A204.1 (cell line): ENCODE data around the gene FOXC2.

ENCODE experiments used
- FAIRE-seq: peaks from 2 replicates; lab custom pipeline; 2012; peaks lifted over from hg19 to GRCh38; lab: Jason Lieb, UNC

Gene FOXC2

DNA sequence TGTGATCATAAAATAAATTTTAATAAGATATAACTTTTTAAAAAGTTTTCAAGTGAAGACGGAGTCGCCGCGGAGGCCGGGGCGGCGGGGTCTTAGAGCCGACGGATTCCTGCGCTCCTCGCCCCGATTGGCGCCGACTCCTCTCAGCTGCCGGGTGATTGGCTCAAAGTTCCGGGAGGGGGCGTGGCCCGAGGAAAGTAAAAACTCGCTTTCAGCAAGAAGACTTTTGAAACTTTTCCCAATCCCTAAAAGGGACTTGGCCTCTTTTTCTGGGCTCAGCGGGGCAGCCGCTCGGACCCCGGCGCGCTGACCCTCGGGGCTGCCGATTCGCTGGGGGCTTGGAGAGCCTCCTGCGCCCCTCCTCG is at the start of gene FOXC2:
TSS of gene FOXC2 (plus strand) at position 229 of the 365 bp plus-strand sequence. CDS start 507 bp downstream, outside the sequence.
- FAIRE-seq: no peak

DNA sequence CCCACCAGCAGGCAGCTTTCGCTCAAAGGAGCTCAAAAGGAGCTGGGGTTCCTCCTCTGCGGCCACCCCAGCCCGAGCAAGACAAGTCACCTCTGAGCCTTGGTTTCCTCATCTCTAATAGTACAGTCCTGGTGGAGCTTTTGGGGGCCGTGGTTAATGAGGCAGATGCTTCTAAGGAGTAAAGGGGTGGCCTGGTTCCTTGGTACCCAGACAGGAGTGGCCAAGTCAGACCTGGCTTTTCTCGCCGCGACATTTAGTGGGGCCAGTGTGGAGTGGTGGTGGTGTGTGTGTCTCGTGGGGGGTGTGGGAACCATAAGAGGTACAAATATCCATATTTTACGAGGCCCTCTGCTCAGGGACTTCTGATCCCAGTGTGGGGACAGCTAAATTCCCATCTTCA is 49.6 kb upstream of the FOXC2 start:
- no peak for FAIRE-seq

DNA sequence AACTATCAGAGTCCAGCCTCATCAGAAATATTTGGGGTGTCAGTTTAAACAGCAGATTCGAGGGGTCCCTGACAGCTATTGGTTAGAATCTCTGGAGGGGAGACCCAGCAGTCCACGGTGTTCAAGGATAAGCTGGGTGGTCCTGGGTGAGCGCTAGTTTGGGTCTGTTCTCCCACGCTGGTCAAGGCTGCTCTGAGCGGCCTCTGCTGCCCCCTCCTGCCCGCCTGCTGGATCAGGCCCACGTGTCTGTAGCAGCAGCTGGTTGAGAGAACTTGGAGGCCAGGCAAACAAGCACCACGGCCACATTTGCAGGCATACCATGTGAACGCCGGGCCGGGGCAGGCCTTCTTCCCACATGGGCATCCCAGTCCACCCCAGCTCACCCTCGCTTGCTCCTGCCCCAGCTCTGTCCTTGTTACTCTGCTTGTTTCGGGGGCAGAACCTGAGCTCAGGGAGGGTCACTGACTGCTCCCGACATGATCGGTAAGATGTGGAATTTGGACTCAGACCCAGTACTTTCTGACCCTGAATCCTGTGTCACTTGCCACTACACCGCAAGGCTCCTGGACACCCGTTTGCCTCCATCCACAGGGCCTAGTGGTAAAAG is 48.9 kb upstream of the FOXC2 start:
- FAIRE-seq: no peak

DNA sequence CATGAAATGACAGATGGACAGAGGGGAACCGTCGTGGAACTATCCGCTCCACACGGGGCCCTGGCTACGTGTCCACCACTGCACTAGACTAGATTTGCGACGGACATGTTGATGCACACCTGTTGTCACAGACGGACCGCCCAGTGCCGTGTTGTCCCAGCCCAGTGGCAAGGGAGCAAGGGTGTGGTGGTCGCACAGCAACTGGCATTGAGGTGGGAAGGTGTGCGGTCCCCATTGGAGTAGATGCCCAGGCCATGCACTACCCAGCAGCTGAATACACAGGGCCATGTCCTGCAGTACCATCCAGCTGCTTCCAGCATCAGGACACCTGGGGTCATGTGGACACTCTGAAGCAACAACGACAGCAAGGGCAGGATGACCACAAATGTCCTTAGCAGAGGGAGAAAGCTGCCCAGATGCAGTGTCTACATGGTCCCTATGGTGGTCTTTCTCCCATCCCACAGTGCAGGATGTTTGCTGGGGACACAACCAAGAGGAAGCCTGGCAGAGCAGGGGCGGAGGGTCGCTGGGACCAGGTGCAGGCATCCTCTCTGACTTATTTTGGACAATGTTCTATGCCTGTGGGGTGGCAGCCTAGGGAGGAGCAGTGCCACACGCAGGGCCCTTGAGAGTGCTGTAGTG is 47.5 kb upstream of the FOXC2 start:
- FAIRE-seq: no peak

DNA sequence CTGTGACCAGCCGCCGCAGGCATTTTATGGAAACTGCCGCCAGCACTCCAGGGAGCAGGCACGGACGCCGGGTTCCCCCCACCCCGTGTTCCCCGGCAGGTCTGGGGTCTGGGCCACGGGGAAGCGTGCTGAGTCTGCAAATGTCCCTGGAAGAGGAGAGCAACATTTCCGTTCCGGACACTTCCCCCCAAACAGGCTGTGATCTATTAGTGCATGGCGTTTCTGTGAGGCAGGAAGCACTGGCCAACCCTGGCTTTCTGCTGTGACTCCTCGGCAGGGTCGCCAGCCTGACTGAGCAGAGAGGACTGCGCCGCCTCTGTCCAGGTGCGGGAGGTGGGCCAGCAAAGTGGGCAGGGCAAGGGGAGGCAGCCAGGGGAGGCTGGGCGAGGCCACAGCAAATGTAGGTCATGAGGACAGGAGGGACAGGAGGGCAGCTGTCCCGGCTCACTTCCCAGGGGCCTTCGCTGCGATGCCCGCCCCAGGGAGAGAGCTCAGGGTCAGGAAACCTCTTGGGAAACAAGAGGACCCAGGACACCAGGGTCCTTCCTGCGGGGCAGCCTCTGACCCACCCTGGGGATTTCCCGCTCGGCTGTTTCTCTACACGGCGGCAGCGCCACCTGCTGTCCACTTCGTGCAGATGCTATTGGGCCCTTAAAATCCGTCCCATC is 46.8 kb upstream of the FOXC2 start:
- FAIRE-seq: no peak

DNA sequence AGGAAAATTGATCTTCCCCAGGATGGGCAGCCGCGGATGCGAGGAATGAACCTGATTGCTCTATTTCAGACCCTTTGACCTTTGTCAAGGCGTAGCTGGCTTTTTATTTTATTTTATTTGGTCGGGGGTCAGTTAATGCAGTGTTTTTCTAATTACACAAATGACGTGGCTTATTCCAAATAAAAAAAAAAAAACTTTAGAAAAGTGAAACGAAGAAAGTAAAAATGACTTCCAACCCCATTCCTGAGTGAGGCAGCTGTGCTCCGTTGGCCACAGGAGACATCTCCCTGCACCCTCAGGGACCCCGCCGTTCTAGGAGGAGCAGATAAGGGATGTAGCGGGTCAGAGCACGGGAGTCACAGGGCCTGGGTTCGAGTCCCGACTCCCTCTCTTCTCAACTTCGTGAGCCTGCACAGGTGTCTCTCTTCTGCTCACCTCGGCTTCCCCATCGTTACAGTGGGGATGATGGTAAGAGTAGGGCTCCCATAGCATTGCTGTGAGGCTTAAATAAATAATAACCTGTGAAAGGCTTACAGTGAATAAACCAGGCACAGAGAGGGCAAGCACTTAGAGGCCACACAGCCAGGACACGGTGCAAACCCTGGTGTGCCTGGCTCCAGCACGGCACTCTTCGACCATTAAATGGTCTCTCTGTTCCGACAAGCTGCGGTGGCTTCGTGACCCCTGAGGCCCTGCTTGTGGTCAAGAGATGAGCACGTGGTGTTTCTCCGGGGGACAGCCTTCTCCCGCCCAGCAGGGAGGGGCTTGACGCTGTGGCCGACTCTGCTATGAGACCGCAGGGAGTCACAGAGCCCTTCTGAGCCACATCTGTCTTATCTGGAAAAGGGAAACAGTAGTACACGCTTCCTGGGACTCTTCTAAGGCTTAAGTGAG is 46.1 kb upstream of the FOXC2 start:
- FAIRE-seq: no peak

DNA sequence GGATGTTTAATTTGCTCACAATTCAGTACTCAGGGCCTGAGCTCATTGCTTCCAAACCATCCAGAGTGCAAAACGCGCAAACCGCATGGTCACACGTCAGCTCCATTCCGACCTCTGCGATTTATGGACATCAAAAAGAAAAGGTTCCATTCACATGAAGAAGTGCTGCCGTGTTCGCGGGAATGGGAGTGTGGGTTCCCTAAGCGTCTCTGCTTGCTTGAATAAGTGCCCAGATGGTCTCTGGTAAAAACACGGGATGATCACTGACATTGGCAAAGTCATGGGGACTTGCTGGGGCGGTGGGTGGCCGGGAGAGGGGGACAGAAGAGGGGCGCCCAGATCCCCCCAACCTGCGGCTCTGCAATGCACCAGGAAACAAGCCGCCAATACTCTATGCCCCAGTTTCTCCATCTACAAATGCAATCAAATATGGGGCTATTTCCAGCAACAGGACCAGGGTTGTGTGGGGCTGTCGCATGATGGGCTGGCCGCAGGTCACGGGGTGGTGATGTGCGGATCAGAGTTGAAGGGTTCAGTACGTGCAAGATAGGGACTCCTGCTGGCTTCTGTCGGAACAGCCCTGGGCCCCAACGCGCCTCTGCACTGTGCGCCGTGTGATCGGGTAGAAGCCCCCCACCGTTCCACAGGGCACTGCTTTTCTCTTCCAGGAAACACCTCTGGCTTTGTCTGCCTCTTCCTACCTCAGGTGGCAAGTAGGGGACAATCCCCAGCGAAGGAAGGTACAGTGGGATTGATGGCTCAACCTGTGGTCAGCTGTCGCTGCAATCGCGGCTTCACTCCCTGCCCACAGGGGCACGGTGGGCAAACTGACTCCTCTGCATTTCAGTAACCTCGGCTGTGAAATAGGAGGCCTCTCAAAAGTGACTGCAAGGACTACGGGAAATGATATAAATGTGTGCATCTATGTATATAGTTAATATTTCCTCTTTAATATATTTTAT is 45.1 kb upstream of the FOXC2 start:
- no peak for FAIRE-seq

DNA sequence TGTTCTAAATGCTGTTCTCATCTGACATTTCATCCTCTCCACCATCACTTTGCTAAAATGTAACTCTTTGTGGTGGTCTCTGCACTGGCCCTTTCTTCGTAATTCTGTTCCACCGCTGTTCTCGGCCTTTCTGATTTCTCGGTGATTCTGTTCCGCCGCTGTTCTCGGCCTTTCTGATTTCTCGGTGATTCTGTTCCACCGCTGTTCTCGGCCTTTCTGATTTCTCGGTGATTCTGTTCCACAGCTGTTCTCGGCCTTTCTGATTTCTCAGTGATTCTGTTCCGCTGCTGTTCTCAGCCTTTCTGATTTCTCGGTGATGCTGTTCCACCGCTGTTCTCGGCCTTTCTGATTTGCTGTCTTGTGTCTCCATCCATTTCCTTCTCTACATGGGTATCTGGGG is 44.0 kb upstream of the FOXC2 start:
- no peak for FAIRE-seq

DNA sequence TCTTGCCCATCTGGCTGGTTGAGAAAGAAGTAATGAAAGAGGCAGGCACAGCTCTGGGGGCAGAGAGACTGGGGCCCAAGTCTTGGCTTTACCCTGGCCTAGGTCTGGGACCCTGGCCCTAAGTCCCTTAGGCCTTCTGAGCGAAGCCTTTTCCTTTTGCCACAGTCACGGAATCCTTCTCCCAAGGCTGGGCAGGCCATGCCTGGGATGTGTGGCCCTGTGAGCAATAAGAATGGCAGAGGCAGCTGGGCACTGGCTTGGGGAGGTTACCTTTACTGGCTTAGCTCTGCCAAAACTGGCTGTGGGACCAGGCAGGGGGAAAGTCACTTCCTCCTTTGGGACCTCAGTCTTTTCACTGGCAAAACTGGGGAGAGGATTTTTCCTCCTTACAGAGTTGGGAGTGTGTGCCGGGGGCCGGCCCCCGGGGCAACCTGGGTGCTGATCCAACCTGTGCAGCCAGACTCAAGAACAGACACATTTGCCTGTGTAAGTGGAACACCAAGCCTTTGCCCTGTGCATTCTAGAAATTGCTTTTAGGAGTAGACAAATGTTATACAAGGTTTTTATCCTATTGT is 43.4 kb upstream of the FOXC2 start:
- FAIRE-seq: no peak

DNA sequence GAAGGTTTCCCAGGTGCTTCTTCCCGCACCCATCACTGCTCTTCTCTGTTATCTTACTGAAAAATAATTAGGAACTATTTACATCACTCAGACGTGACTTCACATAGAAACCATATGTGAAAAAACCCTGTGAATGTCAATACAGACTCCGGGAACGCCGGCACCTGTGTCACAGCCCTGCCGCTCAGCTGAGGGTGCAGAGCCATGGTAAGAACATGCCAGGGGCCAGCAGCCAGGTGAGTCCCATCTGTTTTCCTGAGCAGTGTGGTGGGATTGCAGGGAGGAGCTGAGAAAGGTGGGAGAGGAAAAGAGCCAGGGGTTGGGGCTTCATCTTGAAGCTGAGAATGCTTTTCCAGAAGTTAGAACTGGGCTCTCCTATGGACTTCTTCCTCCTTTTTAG is 42.6 kb upstream of the FOXC2 start:
- no peak for FAIRE-seq

DNA sequence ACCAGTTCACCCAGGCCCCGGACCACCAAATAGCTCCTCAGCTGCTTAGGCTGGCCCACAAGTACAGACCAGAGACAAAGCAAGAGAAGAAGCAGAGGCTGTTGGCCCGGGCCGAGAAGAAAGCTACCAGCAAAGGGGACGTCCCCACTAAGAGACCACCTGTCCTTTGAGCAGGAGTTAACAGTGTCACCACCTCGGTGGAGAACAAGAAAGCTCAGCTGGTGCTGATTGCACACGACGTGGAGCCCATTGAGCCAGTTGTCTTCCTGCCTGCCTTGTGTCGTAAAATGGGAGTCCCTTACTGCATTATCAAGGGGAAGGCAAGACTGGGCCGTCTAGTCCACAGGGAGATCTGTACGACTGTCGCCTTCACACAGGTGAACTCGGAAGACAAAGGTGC is 40.9 kb upstream of the FOXC2 start:
- FAIRE-seq: no peak

DNA sequence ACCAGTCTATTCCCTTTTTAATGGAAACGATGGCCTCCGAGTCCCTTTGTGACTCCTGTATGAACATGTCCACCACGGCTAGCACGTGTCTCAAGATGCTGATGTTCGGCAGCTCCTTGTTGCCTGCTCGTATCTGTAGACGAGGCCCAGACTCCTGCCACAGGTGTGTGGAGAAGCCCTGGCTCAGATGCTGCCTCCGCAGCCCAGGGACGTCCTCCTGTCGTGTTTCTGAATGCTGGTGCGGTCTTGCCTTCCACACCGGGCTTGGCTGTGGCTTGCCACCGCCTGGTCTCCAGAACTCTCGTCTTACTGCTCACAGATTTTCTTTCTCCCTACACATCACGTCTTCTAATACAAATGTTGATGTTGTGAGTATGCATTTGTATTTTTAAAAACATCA is 39.3 kb upstream of the FOXC2 start:
- FAIRE-seq: no peak

DNA sequence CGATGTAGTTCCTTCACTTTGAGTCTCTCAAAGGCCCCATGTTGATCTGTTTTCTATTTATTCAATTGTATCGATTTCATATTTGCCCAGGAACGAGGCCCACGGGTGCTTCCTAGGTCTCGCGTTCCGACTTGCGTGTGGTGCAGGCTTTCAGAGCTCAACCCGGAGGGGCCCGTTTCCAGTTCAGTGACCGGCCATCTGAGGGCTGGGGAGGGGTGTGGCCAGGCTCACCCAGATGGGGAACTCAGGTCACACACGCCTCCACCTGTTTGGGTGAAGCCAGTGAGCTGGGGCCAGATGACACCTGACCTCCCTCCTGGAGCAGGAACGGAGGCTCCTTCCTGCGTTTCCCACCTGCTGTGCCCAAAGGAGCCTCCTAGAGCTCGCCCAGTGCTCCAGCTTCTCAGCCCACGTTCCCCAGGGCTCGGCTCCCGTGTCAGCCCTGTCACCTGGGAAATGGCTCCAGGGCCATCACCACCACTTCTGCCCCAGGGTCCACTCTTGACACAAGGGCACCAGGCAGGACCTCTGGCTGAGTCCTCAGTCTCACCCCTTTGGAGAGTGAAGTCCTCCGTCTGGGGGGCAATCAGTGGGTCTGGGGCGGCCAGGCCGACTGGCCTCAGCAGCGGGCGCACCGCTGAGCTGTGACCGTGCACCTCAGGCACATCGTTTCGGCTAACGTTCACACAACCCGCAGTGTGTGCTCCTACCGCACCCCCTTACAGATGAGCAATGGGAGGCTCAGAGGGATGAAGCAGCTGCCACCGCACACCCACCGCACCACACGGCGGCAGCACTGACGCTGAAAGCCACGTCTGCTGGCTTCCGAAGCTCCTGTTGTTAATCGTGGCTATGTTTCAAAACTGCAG is 38.3 kb upstream of the FOXC2 start:
- no peak for FAIRE-seq

DNA sequence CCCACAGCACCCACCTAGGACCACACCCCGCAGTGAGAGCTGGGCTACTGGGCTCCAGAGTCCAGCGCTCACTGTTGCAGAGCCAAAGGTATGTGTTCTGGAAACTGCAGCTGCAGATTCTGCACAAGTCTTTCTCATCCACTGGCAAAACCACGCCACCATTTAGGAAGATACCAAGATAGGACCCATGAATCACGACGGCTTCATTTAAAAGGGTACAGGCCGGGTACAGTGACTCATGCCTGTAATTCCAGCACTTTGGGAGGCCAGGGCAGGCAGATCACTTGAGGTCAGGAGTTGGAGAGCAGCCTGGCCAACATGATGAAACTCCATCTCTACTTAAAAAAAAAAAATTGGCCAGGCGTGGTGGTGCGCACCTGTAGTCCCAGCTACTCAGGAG is 37.5 kb upstream of the FOXC2 start:
- no peak for FAIRE-seq

DNA sequence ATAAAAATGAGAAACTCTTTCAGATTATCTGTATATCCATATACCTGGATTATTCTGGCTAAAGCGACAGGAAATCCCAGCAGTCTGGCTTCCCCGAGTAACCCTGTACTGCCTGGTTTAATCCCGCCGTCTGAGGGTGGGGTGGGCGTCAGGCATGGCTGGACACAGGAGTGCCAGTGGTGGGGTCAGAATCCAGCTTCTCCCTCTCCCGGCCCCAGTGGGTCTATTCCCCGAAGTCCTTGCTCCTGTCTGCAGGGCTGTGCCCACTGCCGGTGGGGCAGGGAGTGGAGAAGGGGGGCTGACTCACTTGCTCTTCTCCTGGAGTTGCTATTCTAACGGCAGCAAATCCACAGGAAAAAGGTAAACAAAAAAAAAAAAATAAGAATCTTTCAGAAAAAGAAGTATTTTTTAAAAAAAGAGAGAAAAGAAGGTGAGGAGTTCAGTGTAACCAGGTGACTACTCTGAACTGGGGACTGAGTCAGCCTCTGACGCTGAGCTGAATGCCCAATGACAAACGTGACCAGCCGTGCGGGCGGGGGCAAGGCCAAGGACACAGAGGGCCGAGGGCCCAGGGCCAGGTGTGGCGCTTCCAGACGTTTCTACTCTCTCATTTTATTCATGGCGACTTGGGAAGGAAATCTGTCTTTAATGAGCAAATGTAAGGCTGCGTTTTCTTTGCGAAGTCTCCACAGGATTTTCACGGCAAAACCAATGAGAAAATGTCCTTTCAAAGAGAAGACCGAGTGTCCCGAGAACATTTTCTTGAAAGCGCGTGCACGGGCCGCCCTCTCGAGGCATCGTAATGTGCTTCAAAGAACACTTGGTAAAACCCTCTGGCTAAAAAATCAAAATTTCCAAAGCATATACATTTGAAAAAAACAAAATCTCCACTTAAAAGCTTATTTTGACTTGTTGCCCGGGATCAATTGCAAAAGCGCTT is 36.1 kb upstream of the FOXC2 start:
- no peak for FAIRE-seq

DNA sequence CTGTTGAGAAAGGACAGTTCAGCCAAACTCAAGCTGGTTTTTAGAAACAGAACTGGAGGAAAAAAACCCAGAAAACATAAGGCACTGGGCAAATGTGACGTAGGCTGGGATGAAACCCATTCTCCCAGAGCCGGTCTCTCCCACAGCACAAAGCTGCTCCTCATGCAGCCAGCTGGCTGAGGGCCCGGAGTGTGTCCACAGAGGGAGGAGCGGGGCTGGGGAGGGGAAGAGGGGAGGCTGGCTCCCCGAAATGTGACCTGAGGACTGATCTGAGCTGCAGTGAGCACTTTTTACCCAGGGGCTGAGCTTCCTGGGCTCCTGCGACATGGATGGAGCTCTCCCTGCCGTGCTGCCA is 35.5 kb upstream of the FOXC2 start:
- no peak for FAIRE-seq

DNA sequence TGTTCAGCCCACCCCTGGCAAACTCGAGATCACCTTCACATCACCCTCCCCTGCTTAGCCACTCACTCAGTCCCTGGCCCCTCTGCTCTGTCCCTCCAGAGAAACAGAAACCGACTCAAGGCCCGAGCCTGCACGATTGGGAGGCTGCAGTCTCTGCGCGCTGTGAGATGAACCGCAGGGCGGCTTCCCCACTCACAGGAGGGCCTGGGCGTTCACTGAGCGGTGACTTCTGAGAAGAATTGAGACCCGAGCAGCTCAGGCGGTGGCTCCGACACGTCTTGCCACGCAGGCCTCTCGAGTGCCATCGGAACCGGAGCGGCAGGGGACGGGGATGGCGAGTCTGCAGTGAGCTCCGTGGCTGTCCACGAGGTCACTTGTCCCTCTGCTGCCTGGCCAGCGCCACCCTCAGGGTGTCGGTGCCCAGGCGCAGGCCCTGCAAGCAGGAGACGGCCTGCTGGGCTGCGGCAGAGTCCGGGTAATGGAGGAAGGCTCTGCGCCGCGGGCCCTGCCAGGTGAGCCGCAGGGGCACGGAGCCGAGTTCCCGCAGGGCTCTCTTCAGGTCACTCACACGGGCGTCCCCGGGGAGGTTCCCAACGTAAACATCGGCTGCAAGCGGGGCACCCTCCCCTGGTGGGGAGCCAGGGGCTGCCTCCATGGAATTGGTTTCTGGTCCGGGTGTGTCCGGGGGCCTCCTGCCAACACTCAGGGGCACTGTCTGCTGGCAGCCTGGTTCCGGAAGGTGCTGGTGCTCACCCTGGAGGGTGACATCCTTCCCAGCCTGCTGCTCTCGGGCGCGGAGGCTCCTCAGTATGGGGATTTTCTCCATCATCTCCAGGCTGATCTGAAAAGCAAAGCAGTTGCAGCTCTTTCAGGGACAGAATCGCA is 34.7 kb upstream of the FOXC2 start:
- FAIRE-seq: no peak

DNA sequence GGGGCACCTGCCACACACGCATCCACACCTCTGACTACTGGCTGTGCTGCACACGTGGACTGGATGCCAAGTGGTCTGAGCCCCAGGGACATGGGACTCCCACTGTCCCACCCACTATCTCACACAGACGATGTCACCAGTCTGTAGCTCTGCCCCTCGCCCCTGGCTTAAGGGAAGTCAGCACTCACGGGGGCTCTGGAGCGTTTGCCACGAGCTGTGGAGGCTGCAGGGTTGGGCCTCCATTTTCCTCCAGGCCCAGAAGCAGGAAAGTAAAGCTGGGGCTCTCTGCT is 34.2 kb upstream of the FOXC2 start:
- FAIRE-seq: no peak

DNA sequence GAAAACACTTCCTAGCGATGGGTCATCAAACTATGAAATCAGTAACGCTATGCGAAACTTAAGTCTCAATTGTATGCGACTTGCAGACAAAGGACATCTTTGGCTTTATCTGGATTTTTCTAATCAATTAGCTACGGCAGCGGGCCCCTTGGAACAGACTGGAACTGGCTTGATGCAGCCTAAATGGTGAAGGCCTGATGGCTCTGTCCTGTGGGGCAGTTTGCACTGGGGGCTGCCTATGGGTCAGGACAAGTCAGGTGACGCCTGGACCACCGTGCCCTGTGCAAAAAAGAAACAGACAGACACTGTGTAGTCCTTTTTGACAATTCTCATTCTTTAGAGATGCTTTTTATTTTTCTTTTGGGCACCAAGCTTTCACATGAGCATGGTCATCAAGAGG is 33.6 kb upstream of the FOXC2 start:
- FAIRE-seq: no peak
